H9 (cell line): ENCODE measurements around the gene HMGCS1. TPM values are rescaled to one million over a fixed set of nuclear protein-coding genes. Genes with fewer than 3 reads are reported as not detected.

Source experiments
- DNase-seq: peaks from one replicate; pipeline ENCODE4 v3.0.0-alpha.2; 2017
- H2AFZ ChIP-seq: one replicate; pipeline ENCODE4 v1.6.1; 2013; ENCODE audit warnings: mild to moderate bottlenecking, low read length, control low read depth, moderate library complexity
- H2AK5ac ChIP-seq: 2 replicates; pipeline ENCODE4 v1.6.1; 2013; ENCODE audit warnings: low read length, control low read depth, mixed read lengths; ENCODE audit not compliant: insufficient read length
- H2BK120ac ChIP-seq: one replicate; pipeline ENCODE4 v1.6.1; 2013; ENCODE audit warnings: low read depth, mild to moderate bottlenecking, low read length, control low read depth, inconsistent platforms; ENCODE audit not compliant: poor library complexity, severe bottlenecking
- H2BK12ac ChIP-seq: 2 replicates; pipeline ENCODE4 v1.6.1; 2013; ENCODE audit warnings: low read length, control low read depth, mixed read lengths, low read depth; ENCODE audit not compliant: insufficient read length
- H2BK15ac ChIP-seq: 2 replicates; pipeline ENCODE4 v1.6.1; 2013; ENCODE audit warnings: low read depth, low read length, control low read depth
- H2BK20ac ChIP-seq: one replicate; pipeline ENCODE4 v1.6.1; 2013; ENCODE audit warnings: low read depth, mild to moderate bottlenecking, low read length, control low read depth, inconsistent platforms; ENCODE audit not compliant: poor library complexity, severe bottlenecking
- H2BK5ac ChIP-seq: 2 replicates; pipeline ENCODE4 v1.6.1; 2013; ENCODE audit warnings: low read length, control low read depth, mixed read lengths; ENCODE audit not compliant: insufficient read length
- H3K14ac ChIP-seq: 2 replicates; pipeline ENCODE4 v1.6.1; 2013; ENCODE audit warnings: low read length, control low read depth; ENCODE audit not compliant: insufficient read depth
- H3K18ac ChIP-seq: 2 replicates; pipeline ENCODE4 v1.6.1; 2013; ENCODE audit warnings: low read depth, mild to moderate bottlenecking, mixed read lengths, low read length, control low read depth; ENCODE audit not compliant: insufficient read length
- H3K23ac ChIP-seq: 2 replicates; pipeline ENCODE4 v1.6.1; 2013; ENCODE audit warnings: low read length, control low read depth, mixed read lengths, low read depth; ENCODE audit not compliant: insufficient read length
- H3K23me2 ChIP-seq: 2 replicates; pipeline ENCODE4 v1.6.1; 2013; ENCODE audit warnings: low read depth, mild to moderate bottlenecking, mixed read lengths, low read length, control low read depth; ENCODE audit not compliant: insufficient read length, poor library complexity, severe bottlenecking
- H3K27ac ChIP-seq: 2 replicates; pipeline ENCODE4 v1.5.1; 2013; ENCODE audit warnings: low read length, control low read depth, mixed read lengths, low read depth; ENCODE audit not compliant: insufficient read length
- H3K27me3 ChIP-seq: 2 replicates; pipeline ENCODE4 v1.6.1; 2013; ENCODE audit warnings: low read length, control low read depth, inconsistent platforms; ENCODE audit not compliant: insufficient read depth
- H3K4ac ChIP-seq: 2 replicates; pipeline ENCODE4 v1.6.1; 2013; ENCODE audit warnings: low read depth, mild to moderate bottlenecking, control low read depth, inconsistent platforms, low read length, moderate library complexity
- H3K4me1 ChIP-seq: 2 replicates; pipeline ENCODE4 v1.6.1; 2013; ENCODE audit warnings: low read length, control low read depth, inconsistent platforms; ENCODE audit not compliant: insufficient read depth
- H3K4me2 ChIP-seq: 2 replicates; pipeline ENCODE4 v1.6.1; 2013; ENCODE audit warnings: low read length, control low read depth, mixed read lengths; ENCODE audit not compliant: insufficient read length, insufficient read depth
- H3K56ac ChIP-seq: 2 replicates; pipeline ENCODE4 v1.6.1; 2013; ENCODE audit warnings: low read depth, mild to moderate bottlenecking, mixed read lengths, low read length, control low read depth; ENCODE audit not compliant: insufficient read length
- H3K79me1 ChIP-seq: 2 replicates; pipeline ENCODE4 v1.6.1; 2013; ENCODE audit warnings: low read depth, mild to moderate bottlenecking, moderate library complexity, low read length, control low read depth, inconsistent platforms; ENCODE audit not compliant: insufficient read depth, poor library complexity, severe bottlenecking
- H3K79me2 ChIP-seq: 2 replicates; pipeline ENCODE4 v1.6.1; 2013; ENCODE audit warnings: low read length, control low read depth, inconsistent platforms; ENCODE audit not compliant: insufficient read depth
- H3K9ac ChIP-seq: 2 replicates; pipeline ENCODE4 v1.6.1; 2013; ENCODE audit warnings: low read length, control low read depth, mixed read lengths; ENCODE audit not compliant: insufficient read length; ENCODE audit errors: extremely low read depth
- H3K9me3 ChIP-seq: one replicate; pipeline ENCODE4 v1.6.1; 2013; ENCODE audit warnings: low read depth, low read length, inconsistent platforms; ENCODE audit not compliant: control insufficient read depth
- H3T11ph ChIP-seq: one replicate; pipeline ENCODE4 v1.6.1; 2013; ENCODE audit warnings: mild to moderate bottlenecking, low read length, control low read depth, inconsistent platforms
- H4K20me1 ChIP-seq: one replicate; pipeline ENCODE4 v1.6.1; 2013; ENCODE audit not compliant: control insufficient read depth, insufficient read length, insufficient read depth
- H4K5ac ChIP-seq: 2 replicates; pipeline ENCODE4 v1.6.1; 2013; ENCODE audit warnings: low read depth, mild to moderate bottlenecking, mixed read lengths, low read length, control low read depth; ENCODE audit not compliant: insufficient read length
- H4K8ac ChIP-seq: replicated peaks from 2 replicates; pipeline ENCODE4 v1.6.1; 2013; ENCODE audit warnings: low read length, control low read depth, mixed read lengths, low read depth; ENCODE audit not compliant: insufficient read length
- H4K91ac ChIP-seq: 2 replicates; pipeline ENCODE4 v1.6.1; 2013; ENCODE audit warnings: low read depth, mild to moderate bottlenecking, moderate library complexity, mixed read lengths, low read length, control low read depth; ENCODE audit not compliant: insufficient read length
- H3K27ac Mint-ChIP-seq, 3 experiments: 2 replicates in 2 of 3; 3 replicates in 1 of 3; pipeline ENCODE4 v1.8.0; 2020 to 2021; ENCODE audit warnings: mixed read lengths in 3 of 3, mild to moderate bottlenecking in 1 of 3, moderate library complexity in 1 of 3
- H3K27me3 Mint-ChIP-seq: 2 replicates; pipeline ENCODE4 v1.8.0; 2021; ENCODE audit warnings: low read depth, mild to moderate bottlenecking, moderate library complexity, mixed read lengths
- H3K36me3 Mint-ChIP-seq, 3 experiments: 2 replicates in 2 of 3; 3 replicates in 1 of 3; pipeline ENCODE4 v1.8.0; 2020 to 2021; ENCODE audit warnings: low read depth in 3 of 3, mixed read lengths in 3 of 3; ENCODE audit not compliant: insufficient read depth in 1 of 3
- H3K4me1 Mint-ChIP-seq, 2 experiments: 2 replicates each; pipeline ENCODE4 v1.8.0; 2020; ENCODE audit warnings: mixed read lengths in 2 of 2
- H3K4me3 Mint-ChIP-seq, 2 experiments: 2 replicates in 1 of 2; 3 replicates in 1 of 2; pipeline ENCODE4 v1.8.0; 2020 to 2021; ENCODE audit warnings: mild to moderate bottlenecking in 2 of 2, mixed read lengths in 2 of 2, moderate library complexity in 1 of 2
- H3K9me3 Mint-ChIP-seq, 2 experiments: 2 replicates in 1 of 2; 3 replicates in 1 of 2; pipeline ENCODE4 v1.8.0; 2020; ENCODE audit warnings: mild to moderate bottlenecking in 2 of 2, mixed read lengths in 2 of 2, moderate library complexity in 1 of 2
- CTCF ChIP-seq: fragments of 200-600 bp; sonication (generic); conservative IDR thresholded peaks from 3 replicates; pipeline ENCODE4 v1.8.0; 2021; ENCODE audit warnings: antibody characterized with exemption, mild to moderate bottlenecking
- total RNA-seq: library from RNA; stranded (reverse); gene quantifications from 2 replicates; pipeline ENCODE4 v1.2.1, GENCODE V29; 2021

The HMGCS1 gene
- total RNA-seq, 1 experiment from 2014 or later: 147 TPM

DNA sequence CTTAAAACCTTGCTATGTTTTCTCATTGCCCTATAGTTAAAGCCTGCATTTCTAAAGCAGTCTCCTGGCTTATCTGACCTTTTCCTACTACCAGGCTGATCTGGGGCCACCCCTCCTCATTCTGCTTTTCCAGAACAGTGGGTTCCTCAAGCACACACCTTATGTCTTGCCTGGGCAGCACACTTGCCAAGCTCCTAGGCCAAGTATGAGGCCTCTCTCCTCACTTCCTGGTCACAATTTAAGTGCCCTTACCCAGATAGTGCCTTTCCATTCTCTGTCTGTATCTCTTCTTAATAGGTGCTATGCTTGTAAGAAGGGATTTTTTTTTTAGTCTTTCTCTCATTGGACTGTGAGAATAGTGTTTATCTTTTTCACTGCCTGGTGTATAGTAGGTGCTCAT is 39.7 kb downstream of the HMGCS1 start:
- no peak for DNase-seq
- Histone ChIP-seq H3T11ph (no peak overlapping the region), H3K79me2 (no peaks in the 10 kb centered on the region), H3K9me3 (no peaks in the 10 kb centered on the region), H3K27me3 (no peaks in the 10 kb centered on the region), H3K56ac (no peak overlapping the region), H3K4me2 (no peak overlapping the region), H4K8ac (no peak overlapping the region), H3K4ac (no peak overlapping the region), H4K91ac (no peak overlapping the region), H2BK120ac (no peak overlapping the region), H2BK5ac (no peak overlapping the region), H3K23me2 (no peaks in the 10 kb centered on the region), H4K5ac (no peak overlapping the region), H2AK5ac (no peak overlapping the region), H2AFZ (no peak overlapping the region), H2BK15ac (no peak overlapping the region), H3K4me1 (no peaks in the 10 kb centered on the region; the same call in 1 of the 2 replicates), H2BK20ac (no peak overlapping the region), H3K27ac (no peak overlapping the region), H3K9ac (no peak overlapping the region), H4K20me1 (no peaks in the 10 kb centered on the region), H2BK12ac (no peak overlapping the region), H3K18ac (no peak overlapping the region), H3K14ac (no peak overlapping the region), H3K23ac (no peak overlapping the region), H3K79me1 (no peaks in the 10 kb centered on the region)
- no peak overlapping the region for H3K27ac Mint-ChIP-seq
- H3K4me1 Mint-ChIP-seq: peaks cover 7 to 10% of the 10 kb centered on the region in 2 experiments
- H3K4me3 Mint-ChIP-seq: no peak overlapping the region
- H3K9me3 Mint-ChIP-seq: peaks cover 1 to 2% of the 10 kb centered on the region in 2 experiments; a peak in 2 of 5 replicates
- peaks cover 6% of the 10 kb centered on the region for H3K27me3 Mint-ChIP-seq
- H3K36me3 Mint-ChIP-seq: 0 out of 7 replicates have a peak, but pooled peaks cover 0 to 2% (median 0%) of the 10 kb centered on the region in 3 experiments
- no peak for TF ChIP-seq CTCF
